HepG2 (cell line): ENCODE measurements around the gene EEF1AKMT4. TPM values are rescaled to one million over a fixed set of nuclear protein-coding genes. Genes with fewer than 3 reads are reported as not detected.

Experiments
- BHLHE40 ChIP-seq: IDR thresholded peaks from 2 replicates; pipeline ENCODE4 v1.6.1; 2011; ENCODE audit warnings: low read length, improper control_type of control experiment
- DMTF1 ChIP-seq: sonication (generic); formaldehyde crosslinking; IDR thresholded peaks from 2 replicates; pipeline ENCODE4 v1.4.0; 2020; ENCODE audit warnings: mild to moderate bottlenecking, missing genetic modification reagents
- HCFC1 ChIP-seq: fragments of 150-350 bp; IDR thresholded peaks from 2 replicates; pipeline ENCODE4 v1.6.1; 2014; ENCODE audit warnings: low read depth, low read length
- HES4 ChIP-seq: sonication (generic); formaldehyde crosslinking; IDR thresholded peaks from 2 replicates; pipeline ENCODE4 v1.9.0; 2021; ENCODE audit warnings: mild to moderate bottlenecking, missing genetic modification reagents, borderline replicate concordance
- HNF4A ChIP-seq: sonication (generic); formaldehyde crosslinking; IDR thresholded peaks from 2 replicates; pipeline ENCODE4 v1.4.0; 2020; ENCODE audit warnings: missing genetic modification reagents
- KDM1A ChIP-seq: IDR thresholded peaks from 2 replicates; pipeline ENCODE4 v1.6.1; 2016; ENCODE audit warnings: missing compliant biosample characterization
- PAF1 ChIP-seq: IDR thresholded peaks from 2 replicates; pipeline ENCODE4 v1.6.1; 2016; ENCODE audit warnings: missing genetic modification reagents, missing compliant biosample characterization
- POLR2G ChIP-seq: fragments of 200-400 bp; formaldehyde crosslinking; IDR thresholded peaks from 2 replicates; pipeline ENCODE4 v1.6.1; 2018; ENCODE audit warnings: mild to moderate bottlenecking, low read depth, low read length, moderate library complexity
- RAD21 ChIP-seq: fragments of 450-650 bp; formaldehyde crosslinking; IDR thresholded peaks from 2 replicates; pipeline ENCODE4 v1.5.0; 2020; ENCODE audit warnings: mild to moderate bottlenecking
- SRSF9 ChIP-seq: fragments of 200-400 bp; formaldehyde crosslinking; IDR thresholded peaks from 2 replicates; pipeline ENCODE4 v1.6.1; 2018; ENCODE audit warnings: borderline replicate concordance, mild to moderate bottlenecking, low read depth, low read length; ENCODE audit not compliant: insufficient read depth, poor library complexity, severe bottlenecking
- ZBTB7A ChIP-seq: sonication (generic); formaldehyde crosslinking; IDR thresholded peaks from 2 replicates; pipeline ENCODE4 v1.8.0; 2022; ENCODE audit warnings: mild to moderate bottlenecking, missing genetic modification reagents
- ZFP82 ChIP-seq: sonication (generic); formaldehyde crosslinking; IDR thresholded peaks from 2 replicates; pipeline ENCODE4 v1.5.1; 2020; ENCODE audit warnings: mild to moderate bottlenecking, missing genetic modification reagents, borderline replicate concordance
- ZNF17 ChIP-seq: sonication (generic); formaldehyde crosslinking; IDR thresholded peaks from 2 replicates; pipeline ENCODE4 v1.5.0; 2020; ENCODE audit warnings: mild to moderate bottlenecking, missing genetic modification reagents
- ZNF710 ChIP-seq: sonication (generic); formaldehyde crosslinking; IDR thresholded peaks from 2 replicates; pipeline ENCODE4 v1.5.0; 2020; ENCODE audit warnings: mild to moderate bottlenecking, missing genetic modification reagents, borderline replicate concordance
- ZNF839 ChIP-seq: sonication (generic); formaldehyde crosslinking; IDR thresholded peaks from 2 replicates; pipeline ENCODE4 v1.4.0; 2020; ENCODE audit warnings: missing genetic modification reagents, mild to moderate bottlenecking, borderline replicate concordance
- ZUFSP ChIP-seq: sonication (generic); formaldehyde crosslinking; IDR thresholded peaks from 2 replicates; pipeline ENCODE4 v1.9.0; 2021; ENCODE audit warnings: missing genetic modification reagents, mild to moderate bottlenecking, borderline replicate concordance
- polyA plus RNA-seq, 8 experiments: library from polyadenylated mRNA; depleted of rRNA in 3 of 8; stranded (reverse) in 7 of 8; unstranded in 1 of 8; fragments of >200 nt; fragmentation: Illumina TruSeq in 4 of 8; extraction: Trizol in 4 of 8; gene quantifications; 2 replicates each; pipeline versions ENCODE4 v1.2.1 to v1.2.3, GENCODE V29; 2011 to 2016; ENCODE audit warnings: low read depth in 4 of 8, missing spikeins in 1 of 8, mixed read lengths in 1 of 8; ENCODE audit not compliant: insufficient read depth in 1 of 8
- total RNA-seq, 5 experiments: library from RNA; depleted of rRNA; stranded (reverse); fragments of >200 nt; fragmentation: Illumina TruSeq; extraction: Trizol; gene quantifications; 2 replicates each; pipeline ENCODE4 v1.2.3, GENCODE V29; 2016; ENCODE audit warnings: low read depth in 1 of 5
- TF ChIP-seq, protein P1 (sequence below): sonication (generic); formaldehyde crosslinking; IDR thresholded peaks from 2 replicates; pipeline ENCODE4 v1.8.1; 2022; ENCODE audit warnings: low read depth, mild to moderate bottlenecking, missing genetic modification reagents

EEF1AKMT4 gene
- total and polyA plus RNA-seq, 2 of the 13 experiments (the other 11 are each of a cell fraction or from before 2014, with no cell fraction given), result 13.1 to 15.8 TPM

DNA sequence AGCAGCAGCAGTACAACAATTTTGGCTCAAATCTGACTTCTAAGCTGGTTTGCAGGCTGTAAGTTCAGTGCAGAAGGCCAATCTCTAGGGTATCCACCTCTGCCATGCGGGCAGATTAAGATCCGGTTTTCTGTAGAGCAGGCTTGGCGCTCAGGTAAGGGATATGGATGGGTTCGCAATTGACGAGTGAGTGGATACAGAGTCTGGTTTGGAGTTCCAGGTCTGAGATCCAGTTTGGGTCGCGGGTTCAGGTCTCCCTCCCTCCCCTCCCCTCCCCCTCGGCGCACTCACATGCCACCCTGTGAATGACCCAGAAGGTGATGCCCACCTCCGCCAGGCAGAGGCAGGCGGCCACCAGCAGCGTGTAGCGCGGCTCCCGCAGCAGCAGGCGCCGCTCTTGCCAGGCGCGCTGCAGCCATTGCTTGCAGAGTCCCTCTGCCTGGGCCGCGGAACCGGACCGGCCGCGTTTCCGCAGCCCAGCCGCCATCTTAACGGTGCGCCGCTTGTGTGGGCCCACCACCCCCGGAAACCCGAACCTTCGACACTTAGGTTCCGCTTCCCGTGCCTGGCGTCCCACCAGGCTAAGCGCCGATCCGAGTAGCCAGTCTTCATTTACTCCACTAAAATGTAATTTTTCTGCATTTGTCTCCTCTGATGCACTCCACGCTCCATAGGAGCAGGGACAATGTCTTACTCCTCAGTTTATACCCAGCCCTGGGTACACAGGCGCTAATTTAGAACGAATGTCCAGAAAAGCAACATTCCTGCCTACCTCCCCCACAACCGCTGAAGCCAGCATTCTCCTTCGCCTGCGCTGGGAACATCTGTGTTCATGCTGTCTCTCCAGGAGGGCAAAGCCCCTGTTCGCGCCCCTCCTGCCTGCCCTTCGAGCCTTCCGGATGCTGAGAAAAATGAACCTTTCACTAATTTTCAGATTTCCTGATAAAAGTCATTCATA, 739 bp upstream of the EEF1AKMT4 start, which contains the start of gene ALG3 (continued):
- TF ChIP-seq ZUFSP (CRISPR knock-in tag) (no peak), KDM1A (CRISPR knock-in tag) (no peak), ZBTB7A (CRISPR knock-in tag) (no peak; the same call in 1 of the 2 replicates), POLR2G (peak; percentile 93), ZNF710 (CRISPR knock-in tag) (no peak; the same call in 1 of the 2 replicates), DMTF1 (CRISPR knock-in tag) (0 out of 2 replicates have a peak, but pooled peaks have one; percentile 29), BHLHE40 (peak; percentile 79), PAF1 (CRISPR knock-in tag) (no peak), HNF4A (CRISPR knock-in tag) (peak; percentile 17; the same call in 1 of the 2 replicates), ZNF17 (CRISPR knock-in tag) (0 out of 2 replicates have a peak, but pooled peaks have one; percentile 59), SRSF9 (no peak), HCFC1 (peak; percentile 70), RAD21 (CRISPR knock-in tag) (peak; percentile 23; the same call in 1 of the 2 replicates), HES4 (CRISPR knock-in tag) (peak; percentile 78; the same call in 1 of the 2 replicates), ZNF839 (CRISPR knock-in tag) (no peak), ZFP82 (CRISPR knock-in tag) (peak; percentile 44; the same call in 1 of the 2 replicates)
- TF ChIP-seq, protein P1, sequence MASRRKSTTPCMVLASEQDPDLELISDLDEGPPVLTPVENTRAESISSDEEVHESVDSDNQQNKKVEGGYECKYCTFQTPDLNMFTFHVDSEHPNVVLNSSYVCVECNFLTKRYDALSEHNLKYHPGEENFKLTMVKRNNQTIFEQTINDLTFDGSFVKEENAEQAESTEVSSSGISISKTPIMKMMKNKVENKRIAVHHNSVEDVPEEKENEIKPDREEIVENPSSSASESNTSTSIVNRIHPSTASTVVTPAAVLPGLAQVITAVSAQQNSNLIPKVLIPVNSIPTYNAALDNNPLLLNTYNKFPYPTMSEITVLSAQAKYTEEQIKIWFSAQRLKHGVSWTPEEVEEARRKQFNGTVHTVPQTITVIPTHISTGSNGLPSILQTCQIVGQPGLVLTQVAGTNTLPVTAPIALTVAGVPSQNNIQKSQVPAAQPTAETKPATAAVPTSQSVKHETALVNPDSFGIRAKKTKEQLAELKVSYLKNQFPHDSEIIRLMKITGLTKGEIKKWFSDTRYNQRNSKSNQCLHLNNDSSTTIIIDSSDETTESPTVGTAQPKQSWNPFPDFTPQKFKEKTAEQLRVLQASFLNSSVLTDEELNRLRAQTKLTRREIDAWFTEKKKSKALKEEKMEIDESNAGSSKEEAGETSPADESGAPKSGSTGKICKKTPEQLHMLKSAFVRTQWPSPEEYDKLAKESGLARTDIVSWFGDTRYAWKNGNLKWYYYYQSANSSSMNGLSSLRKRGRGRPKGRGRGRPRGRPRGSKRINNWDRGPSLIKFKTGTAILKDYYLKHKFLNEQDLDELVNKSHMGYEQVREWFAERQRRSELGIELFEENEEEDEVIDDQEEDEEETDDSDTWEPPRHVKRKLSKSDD (CRISPR knock-in tag), result peak; percentile 70; the same call in 1 of the 2 replicates
